Upper lobe of left lung (tissue), 4 donors: Measurements from ENCODE around the gene MAPK11.

Source experiments
- CTCF ChIP-seq, 6 experiments: fragments of 450-650 bp in 4 of 6; fragments of 200-600 bp in 2 of 6; sonication (generic) in 2 of 6; IDR thresholded peaks; one replicate each; pipeline ENCODE4 v1.5.1; 2016 to 2019; ENCODE audit warnings: antibody characterized with exemption in 6 of 6
- POLR2A ChIP-seq, 4 donors: fragments of 450-650 bp; IDR thresholded peaks; one replicate each; pipeline ENCODE4 v1.5.1; 2016 to 2017; ENCODE audit warnings: antibody characterized with exemption in 4 of 4, mild to moderate bottlenecking in 2 of 4

GRCh38 chr22:50314455-50315288 lies 44.5 kb upstream of the MAPK11 start:
- TF ChIP-seq POLR2A (IDR thresholded peaks at IDR 0.05): peak in 1 of 4 donors; percentile 37
- no peak for TF ChIP-seq CTCF (IDR thresholded peaks at IDR 0.05)
